ENCODE data around the gene RTP4.

DNA sequence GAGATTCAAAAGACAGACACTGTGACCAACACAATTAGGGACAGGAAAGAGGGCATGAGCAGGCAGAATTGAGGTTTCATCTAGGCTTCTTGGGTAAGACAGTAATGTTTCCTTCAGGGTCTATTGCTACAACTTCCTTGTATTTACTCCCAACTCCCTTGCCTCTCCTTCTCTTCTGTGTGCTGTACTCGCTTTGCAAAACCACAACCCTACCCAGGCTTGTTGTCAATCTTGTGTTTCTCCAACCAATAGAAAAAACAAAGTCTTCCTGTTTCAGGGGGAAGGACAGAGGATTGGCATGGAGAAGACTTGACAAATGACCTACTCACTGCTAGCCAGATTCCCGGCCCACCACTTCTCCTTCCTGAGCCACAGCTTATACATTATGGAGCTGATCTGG is 40.3 kb upstream of the RTP4 start:
- TF ChIP-seq, protein P1, sequence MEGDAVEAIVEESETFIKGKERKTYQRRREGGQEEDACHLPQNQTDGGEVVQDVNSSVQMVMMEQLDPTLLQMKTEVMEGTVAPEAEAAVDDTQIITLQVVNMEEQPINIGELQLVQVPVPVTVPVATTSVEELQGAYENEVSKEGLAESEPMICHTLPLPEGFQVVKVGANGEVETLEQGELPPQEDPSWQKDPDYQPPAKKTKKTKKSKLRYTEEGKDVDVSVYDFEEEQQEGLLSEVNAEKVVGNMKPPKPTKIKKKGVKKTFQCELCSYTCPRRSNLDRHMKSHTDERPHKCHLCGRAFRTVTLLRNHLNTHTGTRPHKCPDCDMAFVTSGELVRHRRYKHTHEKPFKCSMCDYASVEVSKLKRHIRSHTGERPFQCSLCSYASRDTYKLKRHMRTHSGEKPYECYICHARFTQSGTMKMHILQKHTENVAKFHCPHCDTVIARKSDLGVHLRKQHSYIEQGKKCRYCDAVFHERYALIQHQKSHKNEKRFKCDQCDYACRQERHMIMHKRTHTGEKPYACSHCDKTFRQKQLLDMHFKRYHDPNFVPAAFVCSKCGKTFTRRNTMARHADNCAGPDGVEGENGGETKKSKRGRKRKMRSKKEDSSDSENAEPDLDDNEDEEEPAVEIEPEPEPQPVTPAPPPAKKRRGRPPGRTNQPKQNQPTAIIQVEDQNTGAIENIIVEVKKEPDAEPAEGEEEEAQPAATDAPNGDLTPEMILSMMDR (IDR thresholded peaks at IDR 0.05), result no peak
- TF ChIP-seq POLR2A (IDR thresholded peaks at IDR 0.05), result no peak

Data from lower leg skin (tissue), 3 donors.